HG02973 (cell line): ENCODE measurements around the gene CPNE4.

Experiments used
- ATAC-seq: cut with Tn5 transposase; IDR thresholded peaks from one replicate; pipeline ENCODE4 v1.9.1; 2021; ENCODE audit warnings: moderate library complexity; ENCODE audit not compliant: unreplicated experiment

Gene CPNE4

DNA sequence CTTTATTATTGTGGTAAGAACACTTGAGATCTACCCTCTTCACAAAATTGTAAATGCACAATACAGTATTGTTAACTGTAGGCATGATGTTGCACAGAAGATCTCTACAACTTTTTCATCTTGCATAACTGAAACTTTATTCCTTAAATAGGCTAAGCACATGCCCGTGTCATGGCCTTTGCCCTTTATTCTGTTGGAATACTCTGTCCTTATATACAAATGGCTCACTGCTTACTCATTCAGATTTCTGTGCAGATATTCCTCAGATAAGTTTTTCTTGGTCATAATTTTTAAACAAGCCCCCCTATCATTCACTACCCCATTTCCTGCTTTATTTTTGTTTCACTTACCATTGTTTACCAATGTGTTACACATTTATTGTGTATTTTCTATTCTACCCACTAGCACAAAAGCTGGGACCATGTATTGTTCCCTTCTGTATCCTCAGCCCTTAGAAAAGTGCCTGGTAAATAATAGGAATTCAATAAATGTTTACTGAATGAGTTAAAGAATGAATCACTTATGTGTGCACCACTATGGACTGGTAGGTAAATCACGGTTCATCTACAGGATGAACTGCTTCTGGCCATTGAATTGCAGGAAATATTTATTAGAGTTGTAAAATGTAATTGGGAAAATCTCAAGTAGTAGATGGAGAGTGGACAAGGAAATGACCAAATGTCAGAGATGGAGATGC lies 151.0 kb downstream of the CPNE4 start:
- ATAC-seq = no peak

DNA sequence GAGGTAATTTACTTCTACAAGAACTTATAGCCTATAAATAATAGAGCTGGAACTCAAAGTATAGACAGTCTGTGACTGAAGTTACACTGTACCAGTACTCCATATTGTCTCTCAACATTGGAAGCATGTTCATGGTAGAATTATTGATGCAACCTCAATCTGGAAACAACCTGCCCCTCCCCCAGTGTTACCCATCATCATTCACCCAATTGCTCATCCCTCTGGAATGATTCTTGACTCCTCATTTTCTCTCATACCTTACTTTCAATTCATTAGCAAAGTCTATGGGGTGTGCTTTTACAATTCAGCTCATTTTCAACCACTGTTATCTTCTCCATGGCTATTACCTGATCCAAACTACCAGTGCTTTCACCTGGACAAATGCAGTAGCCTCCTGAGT lies 151.7 kb downstream of the CPNE4 start:
- ATAC-seq = no peak

DNA sequence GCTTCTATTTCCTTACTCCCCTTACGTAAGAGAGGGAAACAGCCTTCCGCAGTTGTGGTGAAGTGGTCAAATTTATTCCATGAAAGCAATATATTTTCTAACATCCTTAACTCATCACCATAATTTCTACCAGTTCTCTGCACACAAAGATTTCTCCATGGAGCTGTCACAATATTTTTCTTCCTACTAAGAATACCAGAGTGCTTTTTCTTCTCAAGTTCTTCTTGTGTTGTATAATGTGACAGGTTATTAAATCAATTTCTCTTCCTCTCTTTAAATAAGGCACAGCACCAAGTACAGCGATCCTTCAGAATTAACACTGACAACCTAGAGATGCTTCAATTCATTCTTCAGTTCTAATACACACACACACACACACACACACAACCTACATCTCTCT lies 153.0 kb downstream of the CPNE4 start:
- ATAC-seq = no peak

GRCh38 chr3:131880948-131881347 lies 153.9 kb downstream of the CPNE4 start:
- ATAC-seq = no peak

GRCh38 chr3:131868203-131868602 lies 166.6 kb downstream of the CPNE4 start:
- no peak for ATAC-seq

- no peak for ATAC-seq
These were observed 178.6 kb downstream of the CPNE4 start for GRCh38 chr3:131856171-131856570.

DNA sequence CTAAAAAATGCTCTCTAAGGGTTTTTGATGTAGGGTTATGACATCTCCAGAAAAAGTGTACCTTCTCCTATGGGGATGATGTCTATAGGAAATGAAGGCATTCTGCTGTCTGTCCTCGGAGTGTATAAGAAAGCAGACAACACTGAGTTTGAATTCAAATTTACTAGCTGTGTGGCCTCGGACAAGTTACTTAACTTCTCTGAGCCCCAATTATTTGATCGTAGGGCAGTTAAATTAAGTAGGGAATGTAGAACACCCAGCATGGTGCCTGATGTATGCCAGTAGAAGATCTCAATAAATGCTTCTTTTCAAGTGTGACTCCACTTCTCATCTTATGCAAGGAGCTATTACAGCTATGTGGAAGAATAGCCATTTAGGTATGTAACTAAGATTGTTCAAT lies 184.6 kb downstream of the CPNE4 start:
- no peak for ATAC-seq

GRCh38 chr3:131849616-131850015 lies 185.2 kb downstream of the CPNE4 start:
- ATAC-seq = no peak

GRCh38 chr3:131847966-131848510 lies 186.8 kb downstream of the CPNE4 start:
- no peak for ATAC-seq

GRCh38 chr3:131846296-131846924 lies 188.4 kb downstream of the CPNE4 start:
- no peak for ATAC-seq

GRCh38 chr3:131843174-131843573 lies 191.6 kb downstream of the CPNE4 start:
- no peak for ATAC-seq

- no peak for ATAC-seq
These were observed 194.5 kb downstream of the CPNE4 start for GRCh38 chr3:131840156-131840797.

- no peak for ATAC-seq
These were observed 198.9 kb downstream of the CPNE4 start for GRCh38 chr3:131835906-131836305.

DNA sequence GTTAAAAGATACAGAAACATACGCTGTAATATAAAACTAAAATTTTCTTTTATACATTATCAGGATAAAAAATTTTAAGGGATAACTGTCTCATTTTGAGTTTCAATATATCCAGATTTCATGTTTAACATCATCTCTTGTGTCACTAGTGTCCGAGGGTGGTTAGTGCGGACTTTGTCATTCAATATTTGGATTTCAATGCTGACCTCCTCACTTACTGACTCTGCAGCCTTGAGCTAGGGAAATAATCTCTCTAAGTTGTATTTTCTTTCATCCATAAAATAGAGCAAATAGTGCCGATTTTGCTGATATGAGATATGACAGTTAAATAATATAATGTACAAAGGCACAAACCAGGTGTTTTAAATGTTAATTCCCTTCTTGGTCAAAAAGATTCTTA lies 203.2 kb downstream of the CPNE4 start:
- no peak for ATAC-seq

DNA sequence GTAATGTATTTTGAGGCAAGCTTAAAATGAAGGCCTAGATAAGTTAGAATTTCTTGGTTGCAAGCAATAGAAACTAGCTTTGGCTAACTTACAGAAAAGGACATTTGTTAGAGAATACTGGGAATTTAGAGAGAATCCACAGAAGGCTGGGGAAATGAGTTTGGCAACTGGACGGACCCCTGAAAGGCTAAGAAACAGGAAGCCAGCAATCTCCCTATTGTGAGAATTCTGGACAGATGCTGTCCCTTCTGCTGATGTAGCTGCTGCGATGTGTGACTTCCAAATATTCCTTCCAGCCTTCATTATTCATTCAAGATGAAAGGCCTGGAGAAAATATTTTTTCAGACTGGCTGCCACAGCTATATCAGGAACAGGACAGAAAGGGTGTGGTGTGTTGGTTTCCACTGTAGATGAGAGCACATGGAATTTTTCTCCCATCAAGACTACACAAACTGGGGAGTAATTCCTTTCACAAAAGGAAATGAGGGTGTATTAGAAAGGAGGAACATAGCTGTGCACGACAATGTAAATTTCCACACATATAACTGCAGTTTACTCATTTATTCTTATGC lies 213.5 kb downstream of the CPNE4 start:
- ATAC-seq = no peak

DNA sequence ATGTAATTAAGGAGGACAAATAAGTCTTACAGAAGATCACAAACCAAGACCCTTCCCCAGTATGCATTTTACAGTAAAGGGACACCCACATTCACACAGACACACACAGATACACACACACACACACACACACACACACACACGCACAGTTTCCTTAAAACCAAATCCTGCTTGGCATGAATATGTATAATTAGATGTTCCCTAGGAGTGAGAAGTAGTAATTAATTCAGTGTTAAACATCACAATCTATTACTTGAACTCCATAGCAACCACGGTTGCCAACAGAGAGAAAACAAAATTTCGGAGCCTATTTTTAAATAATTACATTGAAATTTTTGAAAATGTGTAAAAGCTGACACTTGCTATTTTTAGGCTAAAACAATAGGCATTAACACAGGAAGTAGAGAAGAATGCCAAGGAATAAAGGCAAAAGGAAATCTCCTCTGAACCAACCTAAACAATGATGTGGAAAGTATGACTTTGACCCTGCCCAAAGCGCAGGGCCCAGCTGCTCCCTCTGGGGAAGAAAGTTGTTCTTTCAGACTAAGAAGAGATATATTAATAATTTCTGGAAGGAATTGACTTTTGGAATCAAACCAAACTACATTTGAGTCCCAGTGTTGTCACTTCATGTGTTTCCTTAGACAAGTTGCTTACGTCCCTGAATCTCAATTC lies 215.3 kb downstream of the CPNE4 start:
- ATAC-seq = no peak

DNA sequence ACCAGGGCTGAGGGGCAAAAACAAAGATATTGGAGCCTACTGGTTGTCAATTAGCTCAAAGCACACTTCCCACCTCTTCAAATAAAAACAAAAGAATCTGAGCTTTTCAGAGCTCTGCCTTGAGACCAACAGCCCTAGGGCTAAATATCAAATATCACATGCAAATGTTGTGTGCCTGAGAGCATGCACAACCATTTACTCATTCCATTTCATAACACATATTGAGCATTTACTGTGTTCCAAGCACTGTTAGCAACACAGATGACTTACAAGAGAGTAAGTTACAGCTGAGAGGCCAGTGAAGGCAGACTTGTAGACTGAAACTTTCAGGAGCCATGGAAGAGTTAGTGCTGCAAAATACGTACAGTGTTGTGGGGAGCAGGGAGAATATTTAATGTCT lies 222.4 kb downstream of the CPNE4 start:
- no peak for ATAC-seq

DNA sequence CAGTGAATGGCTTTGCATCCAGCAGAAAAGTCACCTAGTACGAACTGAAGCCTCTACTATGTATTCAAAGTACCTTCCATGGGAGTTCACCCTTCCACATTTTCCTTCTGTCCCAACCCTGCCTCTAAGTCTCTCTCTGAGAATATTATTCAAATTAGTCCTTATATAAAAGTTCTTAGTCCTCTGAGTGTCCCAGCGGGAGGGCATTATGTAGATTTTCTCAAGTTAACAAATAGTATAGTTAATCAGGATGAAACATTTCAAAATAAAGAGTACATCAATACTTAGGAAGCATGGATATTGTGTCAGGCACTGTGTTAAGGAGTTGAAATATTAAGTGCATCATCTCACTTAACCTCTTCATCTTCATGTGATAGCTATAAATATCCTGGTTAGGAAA lies 223.3 kb downstream of the CPNE4 start:
- no peak for ATAC-seq

DNA sequence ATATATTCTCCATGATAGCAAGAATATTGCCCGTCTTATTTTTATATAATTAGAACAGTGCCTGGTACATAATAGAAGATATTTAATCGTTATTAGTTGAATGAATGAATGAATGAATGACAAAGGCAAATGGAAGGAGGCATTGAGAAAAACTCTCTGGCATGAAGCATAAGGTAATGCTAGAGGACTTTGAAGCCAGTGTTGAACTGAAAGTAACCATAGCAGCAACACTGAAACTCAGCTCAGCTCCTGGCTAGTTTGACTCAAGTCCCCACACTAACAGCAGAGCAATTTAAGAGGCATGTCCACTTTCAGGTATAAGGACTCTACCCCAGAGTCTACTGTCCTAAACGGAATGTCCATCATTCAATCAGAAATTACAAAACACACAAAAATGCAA lies 227.0 kb downstream of the CPNE4 start:
- ATAC-seq = no peak

DNA sequence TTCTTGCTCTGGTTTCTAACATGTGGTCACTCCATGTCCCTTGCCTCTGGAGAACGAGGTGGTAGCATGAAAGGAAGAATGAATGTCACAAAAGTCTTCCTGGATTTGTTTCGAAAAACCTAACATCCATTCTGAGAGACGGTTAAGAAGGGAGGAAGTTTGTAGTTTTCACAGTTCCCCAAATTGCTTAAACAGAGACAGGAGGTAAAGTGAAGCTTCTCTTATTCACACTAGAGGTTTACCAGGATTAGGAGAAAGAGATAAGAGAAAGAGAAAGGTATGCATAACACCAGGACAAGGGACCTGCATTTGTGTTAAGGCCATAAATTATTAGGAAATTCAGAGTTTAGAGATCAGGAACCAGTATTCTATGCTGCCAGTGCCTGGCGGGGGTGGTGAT lies 228.1 kb downstream of the CPNE4 start:
- ATAC-seq = no peak

DNA sequence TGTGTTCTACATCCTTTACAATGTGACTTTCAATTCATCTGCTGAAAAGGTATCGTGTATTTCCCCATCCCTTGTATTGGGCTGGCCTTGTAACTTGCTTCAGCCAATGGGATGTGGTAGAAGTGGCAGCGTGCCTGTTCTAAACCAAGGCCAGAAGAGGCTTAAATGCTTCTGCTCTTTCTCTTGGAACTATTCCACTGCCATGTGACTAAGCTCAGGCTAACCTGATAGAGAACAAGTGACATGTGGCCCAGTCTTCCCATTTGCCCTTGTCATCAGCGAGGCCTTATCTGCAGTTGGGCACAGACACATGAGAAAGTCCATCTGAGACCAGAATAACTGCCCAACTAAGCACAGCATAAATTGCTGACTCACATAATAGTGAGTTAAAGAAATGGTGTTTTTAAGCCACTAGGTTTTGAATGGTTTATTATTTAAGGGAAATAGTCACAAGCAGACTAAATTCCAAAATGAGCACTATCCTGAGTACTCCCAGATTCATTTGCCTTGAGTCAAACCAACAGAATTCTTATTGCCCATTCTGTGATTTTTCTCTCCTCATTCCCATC lies 230.2 kb downstream of the CPNE4 start:
- ATAC-seq = no peak
